ENCODE results near the gene REST.

DNA sequence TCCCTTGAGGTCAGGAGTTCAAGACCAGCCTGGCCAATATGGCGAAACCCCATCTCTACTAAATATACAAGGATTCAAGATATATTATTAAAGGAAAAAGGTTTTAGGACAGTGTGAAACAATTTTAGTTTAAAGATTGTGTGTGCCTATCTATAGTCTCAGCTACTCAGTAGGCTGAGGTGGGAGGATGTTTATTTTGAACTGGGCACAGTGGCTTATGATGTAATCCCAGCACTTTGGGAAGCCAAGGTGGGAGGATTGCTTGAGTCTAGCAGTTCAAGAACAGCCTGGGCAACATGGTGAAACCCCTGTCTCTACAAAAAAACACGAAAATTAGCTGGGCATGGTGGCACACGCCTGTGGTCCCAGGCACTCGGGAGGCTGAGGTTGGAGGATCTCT is 31.4 kb upstream of the REST start:
- TF ChIP-seq SP2 (IDR thresholded peaks at IDR 0.05; ENCODE audit: low read length) (no peak), SAP30 (IDR thresholded peaks at IDR 0.05; ENCODE audit: insufficient read depth, insufficient replicate concordance, low read length) (no peak), JUND (IDR thresholded peaks at IDR 0.05; ENCODE audit: low read length) (no peak), RNF2 (IDR thresholded peaks at IDR 0.05; ENCODE audit: borderline replicate concordance, low read depth, low read length, missing control alignments, poor library complexity, severe bottlenecking) (no peak), YY1 (IDR thresholded peaks at IDR 0.05; ENCODE audit: low read depth, low read length) (no peak), MAFK (IDR thresholded peaks at IDR 0.05; ENCODE audit: low read depth, low read length) (no peak), GABPA (IDR thresholded peaks at IDR 0.05; ENCODE audit: borderline replicate concordance, insufficient read depth, low read length) (no peak), TAF1 (IDR thresholded peaks at IDR 0.05; ENCODE audit: low read depth, low read length) (no peak), RAD21 (IDR thresholded peaks at IDR 0.05 in 1 of 2, conservative IDR thresholded peaks at IDR 0.05 in 1 of 2; ENCODE audit: low read depth in 2 of 2, low read length in 2 of 2) (no peak), EZH2 (IDR thresholded peaks at IDR 0.05; ENCODE audit: low read depth, low read length, severe bottlenecking) (no peak)
- TF ChIP-seq, protein P1, sequence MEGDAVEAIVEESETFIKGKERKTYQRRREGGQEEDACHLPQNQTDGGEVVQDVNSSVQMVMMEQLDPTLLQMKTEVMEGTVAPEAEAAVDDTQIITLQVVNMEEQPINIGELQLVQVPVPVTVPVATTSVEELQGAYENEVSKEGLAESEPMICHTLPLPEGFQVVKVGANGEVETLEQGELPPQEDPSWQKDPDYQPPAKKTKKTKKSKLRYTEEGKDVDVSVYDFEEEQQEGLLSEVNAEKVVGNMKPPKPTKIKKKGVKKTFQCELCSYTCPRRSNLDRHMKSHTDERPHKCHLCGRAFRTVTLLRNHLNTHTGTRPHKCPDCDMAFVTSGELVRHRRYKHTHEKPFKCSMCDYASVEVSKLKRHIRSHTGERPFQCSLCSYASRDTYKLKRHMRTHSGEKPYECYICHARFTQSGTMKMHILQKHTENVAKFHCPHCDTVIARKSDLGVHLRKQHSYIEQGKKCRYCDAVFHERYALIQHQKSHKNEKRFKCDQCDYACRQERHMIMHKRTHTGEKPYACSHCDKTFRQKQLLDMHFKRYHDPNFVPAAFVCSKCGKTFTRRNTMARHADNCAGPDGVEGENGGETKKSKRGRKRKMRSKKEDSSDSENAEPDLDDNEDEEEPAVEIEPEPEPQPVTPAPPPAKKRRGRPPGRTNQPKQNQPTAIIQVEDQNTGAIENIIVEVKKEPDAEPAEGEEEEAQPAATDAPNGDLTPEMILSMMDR (IDR thresholded peaks at IDR 0.05; ENCODE audit: control extremely low read depth in 1 of 3, insufficient read depth in 1 of 3, low read depth in 1 of 3, low read length in 3 of 3), result no peak
- TF ChIP-seq, protein P2, sequence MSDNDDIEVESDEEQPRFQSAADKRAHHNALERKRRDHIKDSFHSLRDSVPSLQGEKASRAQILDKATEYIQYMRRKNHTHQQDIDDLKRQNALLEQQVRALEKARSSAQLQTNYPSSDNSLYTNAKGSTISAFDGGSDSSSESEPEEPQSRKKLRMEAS (IDR thresholded peaks at IDR 0.05), result no peak

All from H1 (cell line).